Prostate gland (tissue), 2 donors: ENCODE measurements around the gene NUDT22. TPM values are rescaled to one million over a fixed set of nuclear protein-coding genes. Genes with fewer than 3 reads are reported as not detected.
A peak's percentile ranks its signal among the peaks of the same experiment; 100 is the strongest.

Source experiments
- DNase-seq: peaks from one replicate; pipeline ENCODE4 v3.0.0-alpha.2; 2019; ENCODE audit warnings: low spot score
- H3K27ac ChIP-seq, 2 donors: fragments of 200-600 bp; sonication (generic); 2 replicates each; pipeline ENCODE4 v1.5.1; 2017 to 2019
- H3K27me3 ChIP-seq: fragments of 200-600 bp; sonication (generic); replicated peaks from 2 replicates; pipeline ENCODE4 v1.5.1; 2019; ENCODE audit not compliant: insufficient read depth
- H3K36me3 ChIP-seq, 2 donors: fragments of 200-600 bp; sonication (generic); 1 replicate in 1 of 2; 2 replicates in 1 of 2; pipeline versions ENCODE4 v1.5.1 to v1.8.1; 2017 to 2019
- H3K4me1 ChIP-seq: fragments of 200-600 bp; sonication (generic); replicated peaks from 2 replicates; pipeline ENCODE4 v1.5.1; 2019
- H3K4me3 ChIP-seq, 2 donors: fragments of 200-600 bp; sonication (generic); 2 replicates each; pipeline ENCODE4 v1.5.1; 2017 to 2019
- H3K9me3 ChIP-seq: fragments of 200-600 bp; sonication (generic); 2 replicates; pipeline ENCODE4 v1.5.1; 2017
- CTCF ChIP-seq, 4 experiments: fragments of 200-600 bp in 2 of 4; fragments of 450-650 bp in 2 of 4; sonication (generic) in 2 of 4; IDR thresholded peaks; 1 replicate in 3 of 4; 2 replicates in 1 of 4; pipeline ENCODE4 v1.5.1; 2016 to 2019; ENCODE audit warnings: antibody characterized with exemption in 4 of 4, mild to moderate bottlenecking in 2 of 4, moderate library complexity in 2 of 4
- POLR2A ChIP-seq: fragments of 450-650 bp; IDR thresholded peaks from one replicate; pipeline ENCODE4 v1.6.1; 2016; ENCODE audit warnings: antibody characterized with exemption, mild to moderate bottlenecking
- POLR2AphosphoS5 ChIP-seq: sonication (generic); formaldehyde crosslinking; IDR thresholded peaks from one replicate; pipeline ENCODE4 v1.6.1; 2017; ENCODE audit warnings: antibody characterized with exemption
- WGBS: methylation state at CpG from one replicate; pipeline ENCODE4 v1.1.5; 2018; 5-methylcytosine and 5-hydroxymethylcytosine counted together
- intact Hi-C: fragments of 100-400 bp; cut with DNase I; formaldehyde crosslinking; loops from one replicate; pipeline ENCODE4 v1.14.2; 2022
- total RNA-seq, 2 donors: library from RNA; depleted of rRNA; stranded (reverse); fragments of >200 nt; gene quantifications; one replicate each; pipeline ENCODE4 v1.1.0, GENCODE V29; 2016

NUDT22 gene
- total RNA-seq, 2 donors from 2014 or later, result 89.5 to 90.8 TPM

DNA sequence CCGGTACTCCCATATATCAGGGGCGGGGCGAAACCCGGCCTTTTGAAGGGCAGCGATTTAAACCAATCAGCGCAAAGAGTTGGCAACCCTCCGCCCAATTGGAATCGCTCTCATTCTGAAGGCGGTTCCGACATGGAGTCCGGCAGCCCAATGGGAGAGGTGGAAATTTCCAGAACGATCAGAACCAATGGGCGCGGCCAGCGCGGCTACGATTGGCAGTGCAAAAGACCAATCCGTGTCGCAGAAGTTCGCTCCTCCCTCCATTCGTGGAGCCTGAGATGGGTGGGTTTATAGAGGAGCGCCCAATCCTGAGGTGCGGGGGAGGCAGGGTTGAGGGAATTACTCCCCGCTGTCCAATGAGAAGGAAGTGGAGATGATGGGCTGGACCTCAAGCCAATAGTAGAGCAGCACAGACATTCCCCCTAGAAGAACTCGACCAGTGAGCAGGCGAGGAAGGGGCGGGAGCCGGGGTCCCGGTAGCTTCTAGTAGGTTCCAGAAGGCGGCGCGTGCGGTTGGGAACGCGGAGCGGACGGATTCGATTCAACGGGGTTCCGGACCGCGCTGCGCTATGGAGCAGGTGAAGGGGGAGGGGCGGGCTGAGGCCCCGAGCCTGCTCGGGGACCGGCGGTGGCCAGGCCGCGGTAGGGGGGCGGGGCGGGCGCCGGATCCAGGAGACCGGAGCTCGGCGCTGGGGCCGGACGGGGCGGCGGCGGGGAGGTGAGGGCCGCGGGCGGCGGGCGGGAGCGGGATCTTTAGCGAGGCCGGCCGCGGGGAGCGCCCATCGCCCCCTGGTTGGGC is 40.2 kb upstream of the NUDT22 start, which contains the start of gene STIP1:
STIP1 (plus strand) TSS at position 479 of the 799 bp plus-strand sequence; CDS start at position 570, 91 bp downstream.
- WGBS, result under 1% methylated on average over 72 of the region's 74 CpGs
- H3K4me3 ChIP-seq, result peak within 1 kb of the TSS; percentile 62 to 67
- H3K27me3 ChIP-seq, result no peaks in the 10 kb centered on the region
- H3K27ac ChIP-seq, result peak within 1 kb of the TSS; percentile 97 to 99
- peak; percentile 100 for DNase-seq
- no peaks in the 10 kb centered on the region for H3K4me1 ChIP-seq
- H3K36me3 ChIP-seq, result no peaks in the 10 kb centered on the region
- H3K9me3 ChIP-seq, result no peaks in the 10 kb centered on the region
- intact Hi-C loops, result loop anchor here (5.0 kb wide), 1 partner anchor 116 kb away; the partner anchor contains the start of gene CATSPERZ
- TF ChIP-seq POLR2AphosphoS5 (peak; percentile 99), CTCF (IDR thresholded peaks at IDR 0.05) (peak in 2 of 4 experiments; percentile 23 to 51), POLR2A (peak; percentile 94)

DNA sequence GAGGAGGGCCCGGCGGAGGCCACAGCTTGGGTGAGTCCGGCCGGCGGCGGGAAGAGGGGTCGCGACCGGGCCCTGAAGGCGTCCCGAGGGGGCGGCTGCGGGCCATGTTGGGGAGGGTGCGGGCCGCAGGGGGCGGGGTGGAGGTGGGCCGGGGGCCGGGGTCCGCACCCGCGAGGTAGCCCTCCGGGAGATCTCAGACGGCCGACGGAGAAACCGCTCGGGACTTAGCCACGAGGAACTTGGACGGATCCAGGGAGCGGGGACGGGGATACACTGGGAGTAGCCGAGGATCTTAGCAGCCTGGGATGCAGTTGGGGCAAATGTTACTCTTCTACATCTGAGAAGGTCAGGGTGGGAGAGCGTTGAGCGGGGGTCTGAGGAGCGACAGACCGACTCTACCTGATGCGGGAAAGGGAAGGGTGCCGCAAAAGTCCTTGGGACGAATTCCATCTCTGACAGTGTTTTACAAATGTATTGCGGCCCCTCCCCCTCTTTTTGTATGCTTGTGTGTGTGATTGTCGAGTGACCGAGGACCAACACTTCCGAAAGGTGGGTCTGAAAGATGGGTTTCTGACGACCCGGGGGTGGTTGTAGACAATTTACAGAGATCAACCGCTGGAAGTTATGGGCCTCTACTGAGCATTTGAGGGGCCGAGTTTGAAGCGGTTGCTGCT is 39.4 kb upstream of the NUDT22 start:
- TF ChIP-seq CTCF (IDR thresholded peaks at IDR 0.05) (no peak), POLR2AphosphoS5 (no peak), POLR2A (no peak)
- H3K36me3 ChIP-seq, result no peaks in the 10 kb centered on the region
- no peaks in the 10 kb centered on the region for H3K9me3 ChIP-seq
- WGBS, result 2% methylated on average over 42 of the region's 48 CpGs
- H3K4me1 ChIP-seq, result no peaks in the 10 kb centered on the region
- no peak overlapping the region for H3K4me3 ChIP-seq
- no peak overlapping the region for H3K27ac ChIP-seq
- DNase-seq, result peak; percentile 38
- H3K27me3 ChIP-seq, result no peaks in the 10 kb centered on the region
- intact Hi-C loops, result loop anchor here (5.0 kb wide), 1 partner anchor 116 kb away; the partner anchor contains the start of gene CATSPERZ

DNA sequence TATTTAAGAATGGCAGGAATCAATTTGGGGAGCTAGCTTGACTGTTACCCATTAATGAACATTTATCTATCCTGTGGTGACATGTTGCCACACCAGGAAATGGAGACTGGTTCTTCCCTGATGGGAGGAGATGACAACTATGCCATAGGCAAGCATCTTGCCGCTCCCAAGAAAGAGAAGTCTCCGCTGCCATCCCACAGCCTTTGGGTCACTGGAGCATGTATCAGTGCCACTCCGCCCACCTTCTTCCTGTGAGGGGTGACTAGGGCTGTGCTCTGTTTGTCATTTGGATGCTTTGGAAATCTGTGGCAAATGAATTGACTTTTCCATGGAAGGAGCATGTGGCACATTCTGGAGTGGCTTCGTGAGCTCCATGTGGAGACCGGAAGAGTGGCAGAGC is 33.6 kb upstream of the NUDT22 start:
- H3K36me3 ChIP-seq, result peaks cover 12 to 26% of the 10 kb centered on the region in 2 donors
- intact Hi-C loops, result no loop called here
- no peaks in the 10 kb centered on the region for H3K9me3 ChIP-seq
- H3K4me1 ChIP-seq, result no peaks in the 10 kb centered on the region
- H3K27me3 ChIP-seq, result no peaks in the 10 kb centered on the region
- DNase-seq, result no peak
- 92% methylated on average over 5 of the region's 5 CpGs for WGBS
- H3K27ac ChIP-seq, result no peak overlapping the region
- no peak overlapping the region for H3K4me3 ChIP-seq
- TF ChIP-seq POLR2AphosphoS5 (no peak), CTCF (IDR thresholded peaks at IDR 0.05) (no peak), POLR2A (no peak)

GRCh38 chr11:64196626-64197025 is 29.4 kb upstream of the NUDT22 start:
- H3K9me3 ChIP-seq, result no peaks in the 10 kb centered on the region
- H3K4me1 ChIP-seq, result no peaks in the 10 kb centered on the region
- no peaks in the 10 kb centered on the region for H3K27me3 ChIP-seq
- DNase-seq, result no peak
- 70% methylated on average over 9 of the region's 9 CpGs for WGBS
- H3K36me3 ChIP-seq, result peaks cover 15 to 35% of the 10 kb centered on the region in 2 donors
- no peak overlapping the region for H3K27ac ChIP-seq
- TF ChIP-seq POLR2A (no peak), CTCF (IDR thresholded peaks at IDR 0.05) (no peak), POLR2AphosphoS5 (no peak)
- intact Hi-C loops, result no loop called here
- H3K4me3 ChIP-seq, result no peak overlapping the region
